ENCODE data around the gene DPY19L3.
"Not testable (repeated sequence)": the region's sequence is repeated elsewhere in the genome, so short reads cannot be mapped to it uniquely, and the experiment has no call there.

Gene DPY19L3

DNA sequence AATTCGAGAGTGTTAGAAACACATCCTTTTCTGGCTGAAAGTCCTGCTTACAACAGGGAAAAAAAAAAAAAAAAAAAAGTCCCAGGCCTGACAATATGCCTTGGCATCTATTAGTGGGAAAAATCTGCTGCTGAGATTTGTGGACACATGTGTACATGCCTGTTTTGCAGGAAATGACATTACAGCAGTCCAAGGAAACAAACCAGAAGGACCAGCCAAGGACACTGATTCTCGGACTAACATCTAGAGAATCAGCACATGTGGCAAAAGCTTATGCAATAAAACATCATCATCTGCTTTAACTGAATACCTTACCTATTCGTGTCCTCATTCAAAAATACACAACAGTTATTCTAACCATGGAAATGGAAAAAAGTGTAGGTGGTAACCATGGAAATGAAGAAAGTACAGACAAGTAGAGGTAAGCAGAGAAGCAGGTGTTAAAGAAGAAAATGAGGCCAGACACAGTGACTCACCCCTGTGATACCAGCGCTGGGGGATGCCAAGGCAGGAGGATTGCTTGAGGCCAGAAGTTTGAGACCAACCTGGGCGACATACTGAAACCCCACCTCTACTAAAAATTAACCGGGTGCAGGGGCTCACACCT, 9.4 kb upstream of the DPY19L3 start:
- peak; percentile 23 for DNase-seq (ENCODE audit: low read depth)

DNA sequence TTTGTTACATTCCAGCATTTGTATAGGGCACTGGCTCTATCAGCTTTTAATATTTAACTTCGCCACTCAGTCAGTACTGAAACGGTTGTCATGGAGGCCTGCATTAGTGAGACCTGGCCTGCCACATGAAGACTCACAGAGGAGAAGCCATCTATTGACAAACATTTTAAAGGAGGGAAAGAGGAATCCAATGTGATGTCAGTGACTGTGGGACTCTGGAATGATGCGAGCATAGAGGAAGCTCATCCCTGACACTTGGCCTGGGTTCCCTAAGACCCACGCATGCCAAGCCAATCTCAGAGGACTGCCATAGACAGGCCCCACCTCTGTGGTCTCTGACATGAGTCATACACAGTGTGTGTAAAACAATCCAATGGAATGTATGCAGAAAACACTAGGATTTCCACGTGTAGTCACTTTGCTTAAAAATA, 7.9 kb upstream of the DPY19L3 start:
- DNase-seq (ENCODE audit: low read depth) = peak; percentile 73

DNA sequence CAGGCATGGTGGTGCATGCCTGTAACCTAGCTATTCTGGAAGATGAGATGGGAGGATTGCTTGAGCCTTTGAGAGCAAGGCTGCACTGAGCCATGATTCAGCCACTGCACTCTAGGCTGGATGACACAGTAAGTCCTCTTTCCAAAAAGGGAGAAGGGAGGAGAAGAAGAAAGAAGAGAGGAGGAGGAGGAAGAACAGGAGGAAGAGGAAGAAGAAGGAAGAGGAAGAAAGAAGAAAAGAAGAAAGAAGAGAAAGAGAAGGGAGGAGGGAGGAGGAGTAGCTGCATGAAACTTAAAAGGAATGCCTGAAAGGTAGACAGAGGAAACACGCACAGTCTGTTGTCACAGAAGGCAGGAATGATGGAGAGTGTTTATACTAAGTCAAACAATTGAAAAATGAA, 3.6 kb upstream of the DPY19L3 start:
- no peak for DNase-seq (ENCODE audit: low read depth)

DNA sequence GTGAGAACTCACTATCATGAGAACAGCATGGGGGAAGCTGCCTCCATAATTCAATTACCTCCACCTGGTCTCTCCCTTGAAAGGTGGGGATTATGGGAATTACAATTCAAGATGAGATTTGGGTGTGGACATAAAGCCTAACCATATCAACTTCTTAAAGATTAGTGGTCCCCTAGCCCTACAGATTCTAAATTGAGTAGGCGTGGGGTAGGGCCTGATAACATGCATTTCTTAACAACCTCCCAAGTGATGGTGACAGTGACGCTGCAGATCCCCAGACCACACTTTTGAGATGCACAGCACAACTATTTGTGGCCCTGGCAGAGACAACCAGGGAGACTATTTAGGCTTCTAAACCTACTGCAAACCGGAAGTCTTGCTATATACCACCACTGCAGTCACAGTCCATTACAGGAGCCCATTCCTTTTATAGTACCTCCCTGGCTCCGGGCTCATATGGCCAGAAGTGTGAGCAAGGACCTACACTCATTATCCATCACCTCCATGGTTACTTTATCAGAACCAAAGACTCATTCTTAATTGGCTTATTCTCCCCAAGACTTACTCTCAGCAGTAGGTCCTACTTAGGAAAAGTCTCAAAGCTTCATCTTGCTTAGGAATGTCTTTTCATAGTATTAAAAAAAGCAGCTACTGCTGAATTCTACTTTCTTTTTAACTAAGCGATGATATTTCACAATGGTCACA, 2.1 kb upstream of the DPY19L3 start:
- no peak for DNase-seq (ENCODE audit: low read depth)

DNA sequence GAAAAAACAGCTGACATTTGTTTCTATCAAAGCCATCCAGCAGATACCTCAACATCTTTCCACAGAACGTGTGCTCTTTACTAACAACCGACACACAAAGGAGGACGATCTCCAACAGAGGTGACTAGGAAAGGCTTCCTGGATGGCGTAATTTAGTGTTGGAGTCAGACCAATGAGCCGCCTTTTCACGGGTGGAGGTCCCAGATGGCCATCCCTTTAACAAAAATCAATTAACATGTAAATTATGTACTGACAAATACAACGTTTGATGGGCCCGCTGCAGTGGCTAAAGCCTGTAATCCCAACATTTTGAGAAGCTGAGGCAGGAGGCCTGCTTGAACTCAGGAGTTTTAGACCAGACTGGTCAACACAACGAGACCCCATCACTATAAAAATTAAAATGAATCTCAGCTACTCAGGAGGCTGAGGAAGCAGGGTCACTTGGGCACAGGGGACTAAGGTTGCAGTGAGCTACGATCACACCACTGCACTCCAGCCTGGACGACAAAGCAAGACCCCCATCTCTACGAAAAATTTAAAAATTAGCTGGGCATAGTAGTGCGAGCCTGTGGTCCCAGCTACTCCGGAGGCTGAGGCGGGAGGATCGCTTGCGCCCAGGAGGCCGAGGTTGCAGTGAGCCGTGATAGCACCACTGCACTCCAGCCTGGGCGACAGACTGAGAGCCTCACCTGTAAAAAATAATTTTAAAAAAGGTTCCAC, 1.2 kb upstream of the DPY19L3 start:
- no peak for DNase-seq (ENCODE audit: low read depth)

DNA sequence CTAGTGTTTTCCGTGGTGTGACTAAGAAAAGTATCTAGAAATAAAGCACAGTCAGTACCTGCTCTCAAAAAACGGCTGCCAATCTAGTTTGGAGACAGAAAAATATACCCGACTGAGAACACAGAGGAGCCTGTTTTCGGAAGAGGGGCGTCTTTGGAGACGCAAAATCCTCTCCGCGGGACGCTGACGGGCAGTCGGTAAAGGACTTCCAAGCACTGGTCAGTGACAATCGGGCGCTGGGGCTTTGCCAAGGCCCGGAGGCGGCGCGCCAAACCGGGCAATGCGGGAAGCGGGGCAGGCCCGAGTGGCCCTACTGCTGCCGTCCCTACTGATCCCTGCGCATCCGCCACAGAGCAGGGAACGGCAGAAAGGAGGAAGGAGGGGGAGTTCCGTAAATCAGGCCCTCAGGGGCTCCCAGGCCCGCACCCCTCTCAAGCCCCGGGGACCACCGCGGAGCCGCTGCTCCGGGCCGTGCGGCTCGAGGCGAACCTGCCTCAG, 588 bp upstream of the DPY19L3 start:
- no peak for DNase-seq (ENCODE audit: low read depth)

DNA sequence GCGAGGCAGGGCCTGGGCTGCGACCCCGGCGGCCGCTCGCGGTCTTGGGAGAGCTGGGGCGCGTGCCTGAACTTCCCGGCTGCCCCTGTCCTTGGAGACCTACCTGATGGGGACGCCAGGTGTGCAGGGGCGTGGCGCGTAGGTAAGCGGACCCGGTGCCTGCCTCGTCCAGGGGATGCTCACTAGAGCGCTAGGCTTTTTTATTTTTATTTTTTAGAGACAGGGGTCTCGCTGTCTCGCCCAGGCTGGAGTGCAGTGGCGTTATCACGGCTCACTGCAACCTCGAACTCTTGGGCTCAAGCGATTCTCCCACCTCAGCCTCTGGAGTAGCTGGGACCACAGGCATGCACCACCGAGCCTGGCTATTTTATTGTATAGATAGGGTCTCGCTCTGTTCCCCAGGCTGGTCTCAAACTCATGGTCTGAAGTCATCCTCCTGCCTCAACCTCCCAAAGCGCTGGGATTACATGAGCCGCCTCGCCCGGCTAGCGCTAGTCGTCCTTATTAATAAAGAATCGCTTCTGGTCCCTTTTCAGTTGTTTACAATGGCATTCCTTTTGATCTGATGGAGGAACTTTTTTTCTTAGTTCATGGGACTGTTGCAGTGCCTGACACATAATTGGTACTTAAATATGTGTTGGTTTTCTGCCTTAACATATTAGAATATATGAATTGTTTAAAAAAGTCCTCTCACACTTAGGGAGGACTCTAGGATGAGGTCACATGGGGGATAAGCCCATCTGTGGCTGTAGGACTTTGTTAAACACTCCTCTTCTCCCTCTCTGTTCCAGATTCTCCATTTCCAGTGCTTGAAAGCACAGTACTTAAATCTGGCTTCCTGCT, 812 bp downstream of the DPY19L3 start:
- DNase-seq (ENCODE audit: low read depth) = no peak

DNA sequence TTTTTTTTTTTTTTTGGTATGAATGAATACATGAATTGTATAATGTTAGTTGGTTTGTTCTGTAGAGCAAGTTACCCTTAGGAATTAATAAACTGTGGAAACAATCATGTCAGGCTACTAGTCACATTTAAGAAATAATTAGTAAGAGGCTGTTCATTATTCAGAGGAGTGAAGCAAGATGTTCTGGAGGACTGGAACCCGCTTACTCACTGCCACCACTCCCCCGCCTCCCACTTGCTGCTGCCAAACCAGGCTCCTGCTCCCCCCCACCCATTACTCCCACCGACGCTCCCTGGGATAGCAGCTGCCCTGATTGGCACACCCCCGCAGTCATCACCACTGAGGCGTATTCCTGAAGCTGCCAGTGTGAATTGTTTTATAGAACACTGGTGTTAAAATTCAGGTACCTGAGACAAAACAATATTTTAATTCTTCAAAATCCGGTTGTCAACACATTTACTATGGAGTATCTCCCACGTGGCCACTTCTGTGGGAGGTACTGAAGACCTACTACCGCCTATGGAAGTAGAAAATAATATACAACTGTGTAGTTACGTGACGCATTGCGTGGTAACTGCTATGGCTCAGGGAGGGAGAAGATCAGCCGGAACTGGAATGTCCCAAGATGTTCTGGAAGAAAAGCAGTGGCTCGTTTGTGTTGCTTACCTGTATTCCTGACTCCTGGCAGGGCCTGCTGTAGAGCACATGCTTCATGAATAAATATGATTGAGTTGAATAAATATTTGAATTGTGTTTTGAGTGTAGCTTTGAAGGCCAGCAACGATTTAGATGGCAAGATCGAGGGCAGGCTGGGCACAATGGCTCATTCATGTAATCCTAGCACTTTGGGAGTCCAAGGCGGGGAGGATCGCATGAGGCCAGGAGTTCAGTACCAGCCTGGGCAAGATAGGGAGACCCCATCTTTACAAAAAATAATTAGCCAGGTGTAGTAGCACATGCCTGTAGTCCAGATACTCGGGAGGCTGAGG, 1.7 kb downstream of the DPY19L3 start:
- DNase-seq (ENCODE audit: low read depth) = peak; percentile 96

DNA sequence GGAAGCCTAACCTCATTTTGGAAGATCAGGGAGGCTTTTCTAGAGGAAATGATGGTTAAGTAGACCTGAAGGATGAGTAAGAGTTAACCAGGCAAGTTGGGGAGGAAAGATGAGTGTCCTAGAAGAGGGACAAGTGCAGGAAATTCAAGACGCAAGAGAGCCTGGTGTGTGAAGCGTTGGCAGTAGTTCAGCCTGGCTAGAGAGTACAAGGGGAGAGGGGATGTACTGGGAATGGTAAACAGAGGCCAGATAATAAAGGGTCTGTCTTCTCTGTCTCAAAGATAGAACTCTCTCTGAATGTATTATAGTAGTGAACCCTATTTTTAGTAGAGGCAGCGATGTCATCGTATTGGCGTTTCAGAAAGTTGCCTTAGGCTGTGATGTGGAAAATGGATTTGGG, 9.7 kb downstream of the DPY19L3 start:
- no peak for DNase-seq (ENCODE audit: low read depth)

DNA sequence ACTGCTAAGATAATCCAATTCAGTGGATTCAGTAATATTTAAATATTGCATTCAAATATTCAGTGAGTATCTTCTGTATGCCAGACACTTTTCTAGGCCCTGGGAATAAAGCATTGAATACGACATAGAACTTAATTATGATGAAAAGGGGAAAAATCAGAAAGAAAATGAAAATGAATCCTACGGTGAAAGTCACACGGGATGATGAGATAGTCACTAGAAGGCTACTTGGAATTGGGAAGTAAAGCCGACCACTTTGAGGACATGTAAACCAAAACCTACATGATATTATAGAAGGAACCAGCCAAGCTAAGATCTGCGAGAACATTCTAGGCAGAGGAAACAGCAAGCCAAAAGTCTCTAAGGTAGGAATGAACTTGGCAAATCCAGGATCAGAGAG, 10.1 kb downstream of the DPY19L3 start:
- no peak for DNase-seq (ENCODE audit: low read depth)

DNA sequence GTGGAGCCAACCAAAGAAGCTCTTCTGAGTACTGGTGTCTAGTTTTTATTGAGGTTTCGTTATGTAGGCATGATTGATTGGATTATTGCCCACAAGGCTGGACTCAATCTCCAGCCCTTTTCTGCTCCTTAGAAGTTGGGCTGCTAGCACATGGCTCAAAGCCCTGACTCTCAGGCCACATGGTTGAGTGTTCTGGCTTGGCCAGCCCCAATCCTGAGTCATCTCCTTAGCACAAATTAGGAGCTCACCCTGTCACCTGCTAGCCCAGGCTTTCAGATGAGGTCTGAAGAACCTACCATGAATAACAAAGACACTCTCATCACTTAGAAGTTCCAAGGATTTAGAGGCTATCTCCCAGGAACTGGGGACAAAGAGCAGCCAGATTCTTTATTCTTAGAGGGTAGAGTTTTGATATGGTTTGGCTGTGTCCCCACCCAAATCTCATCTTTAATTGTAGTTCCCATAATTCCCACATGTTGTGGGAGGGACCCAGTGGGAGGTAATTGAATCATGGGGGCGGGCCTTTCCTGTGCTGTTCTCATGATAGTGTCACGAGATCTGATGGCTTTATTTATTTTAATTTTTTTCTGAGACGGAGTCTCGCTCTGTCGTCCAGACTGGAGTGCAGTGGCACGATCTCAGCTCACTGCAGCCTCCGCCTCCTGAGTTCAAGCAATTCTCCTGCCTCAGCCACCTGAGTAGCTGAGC, 11.3 kb downstream of the DPY19L3 start:
- no peak for DNase-seq (ENCODE audit: low read depth)

DNA sequence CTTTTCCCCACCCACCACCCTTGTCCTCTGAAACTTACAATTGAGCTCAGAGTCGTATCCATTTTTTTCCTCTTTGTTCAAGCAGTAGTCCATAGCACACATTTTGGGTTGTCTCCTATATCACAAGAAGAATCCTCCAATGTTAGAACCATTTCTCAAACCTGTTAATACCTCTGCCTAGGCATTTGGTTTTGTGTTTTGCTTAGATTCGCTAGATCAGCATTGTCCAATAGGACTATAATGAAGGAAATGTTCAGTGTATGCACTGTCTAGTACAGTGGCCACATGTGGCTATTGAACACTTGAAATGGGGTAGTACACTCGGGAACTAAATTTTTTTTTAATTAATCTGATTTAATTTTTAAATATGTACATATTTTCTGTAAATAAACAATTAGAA, 12.6 kb downstream of the DPY19L3 start:
- no peak for DNase-seq (ENCODE audit: low read depth)

DNA sequence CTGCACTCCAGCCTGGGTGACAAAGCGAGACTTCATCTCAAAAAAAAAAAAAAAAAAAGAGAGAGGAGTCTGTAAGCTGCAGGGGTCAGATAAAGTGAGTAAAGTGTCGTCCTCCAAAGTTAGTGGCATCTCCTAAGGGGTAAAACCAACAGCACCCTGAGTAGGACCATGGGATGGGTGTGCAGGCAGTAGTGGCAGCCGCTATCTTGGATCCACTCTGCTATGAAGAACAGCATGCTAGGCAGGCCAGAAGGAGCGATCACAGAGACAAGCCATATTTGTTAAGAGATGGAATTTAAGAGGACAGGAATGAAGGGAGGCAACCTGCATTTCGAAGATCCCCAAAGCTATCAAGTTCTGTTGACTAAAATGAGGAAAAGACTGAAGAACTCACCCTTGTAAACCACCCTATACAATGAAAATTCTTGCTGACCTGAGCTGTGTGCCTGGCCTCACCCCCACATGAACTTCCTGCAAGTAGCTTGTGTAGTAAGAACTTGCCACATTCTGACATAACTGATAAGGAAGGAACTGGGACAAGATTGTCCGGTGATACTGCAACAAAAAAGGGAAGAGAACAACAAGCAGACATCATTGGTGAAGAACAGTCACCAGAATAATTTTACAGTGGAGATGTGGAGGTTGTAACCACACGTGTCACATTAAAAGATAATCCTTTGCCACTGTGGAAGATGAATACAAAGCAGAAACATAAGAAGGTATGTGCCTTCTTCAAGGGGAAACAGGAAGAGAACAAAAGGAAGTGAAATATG, 16.2 kb downstream of the DPY19L3 start:
- peak; percentile 82 for DNase-seq (ENCODE audit: low read depth)

DNA sequence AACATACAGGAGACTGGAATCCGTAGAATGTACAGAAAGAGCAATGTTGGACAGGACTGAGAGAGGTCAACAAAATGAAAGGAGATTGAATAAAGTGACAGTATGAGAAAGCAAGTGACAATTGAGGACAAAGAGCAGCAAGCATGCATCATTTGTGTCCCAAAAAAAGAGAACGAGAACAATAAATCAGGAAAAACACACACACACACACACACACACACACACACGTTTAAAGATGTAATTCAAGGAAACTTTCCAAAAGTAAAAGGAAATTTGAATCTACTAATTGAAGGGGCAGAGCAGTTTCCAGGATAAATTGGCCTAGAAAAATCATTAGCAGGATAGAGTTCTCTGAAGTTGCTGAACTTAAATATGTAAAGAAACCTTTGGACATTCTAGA, 16.9 kb downstream of the DPY19L3 start:
- DNase-seq (ENCODE audit: low read depth) = no peak

DNA sequence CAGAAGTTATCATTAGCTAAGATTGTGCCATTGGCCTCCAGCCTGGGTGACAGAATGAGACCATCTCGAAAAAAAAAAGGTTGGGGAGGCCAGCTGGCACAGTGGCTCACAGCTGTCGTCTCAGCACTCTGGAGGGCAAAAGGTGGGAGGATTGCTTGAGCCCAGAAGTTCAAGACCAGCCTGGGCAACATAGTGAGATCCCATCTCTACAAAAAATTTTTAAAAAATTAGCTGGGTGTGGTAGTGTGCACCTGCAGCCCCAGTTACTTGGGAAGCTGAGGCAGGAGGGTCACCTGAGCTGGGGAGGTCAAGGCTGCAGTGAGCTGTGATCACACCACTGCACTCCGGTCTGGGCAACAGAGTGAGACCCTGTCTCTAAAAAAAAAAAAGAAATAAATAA, 18.4 kb downstream of the DPY19L3 start:
- not testable (repeated sequence) for DNase-seq (ENCODE audit: low read depth)

DNA sequence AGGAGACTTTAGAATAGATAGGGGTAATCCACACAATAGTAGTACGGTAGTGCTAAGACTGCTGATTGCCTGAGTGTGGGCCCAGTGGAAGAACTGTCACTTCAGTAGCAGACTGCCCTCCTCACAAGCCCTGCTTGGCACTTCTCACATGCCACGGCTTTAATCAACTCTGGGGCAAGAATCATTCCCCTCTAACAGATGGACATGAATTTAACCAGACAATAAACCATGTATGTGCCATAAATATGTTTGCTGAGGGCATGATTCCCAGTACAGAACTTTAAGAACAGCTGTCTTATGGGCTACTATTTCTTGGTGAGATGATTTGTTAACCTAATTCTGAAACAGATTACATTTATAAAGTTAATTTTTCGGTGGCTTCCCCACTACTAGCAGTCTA, 22.0 kb downstream of the DPY19L3 start:
- DNase-seq (ENCODE audit: low read depth) = no peak

DNA sequence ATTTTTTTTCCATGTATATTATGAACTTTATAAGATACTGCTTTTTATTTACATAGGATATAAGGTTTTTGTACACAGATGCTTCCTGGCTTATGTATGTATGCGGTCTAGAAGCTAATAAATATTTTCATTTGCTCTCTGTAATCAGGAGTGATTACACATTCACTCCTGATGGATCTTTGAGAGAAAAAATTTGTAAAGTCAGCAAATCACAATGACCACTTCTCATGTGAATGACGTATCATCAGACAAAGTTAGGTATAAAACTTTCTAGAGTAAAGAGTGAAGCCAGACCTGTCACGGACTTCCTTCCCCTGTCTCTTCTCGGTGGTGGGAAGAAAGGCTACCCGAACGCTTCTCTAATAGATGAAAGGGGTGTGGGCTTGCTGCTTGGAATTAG, 31.1 kb downstream of the DPY19L3 start:
- no peak for DNase-seq (ENCODE audit: low read depth)

DNA sequence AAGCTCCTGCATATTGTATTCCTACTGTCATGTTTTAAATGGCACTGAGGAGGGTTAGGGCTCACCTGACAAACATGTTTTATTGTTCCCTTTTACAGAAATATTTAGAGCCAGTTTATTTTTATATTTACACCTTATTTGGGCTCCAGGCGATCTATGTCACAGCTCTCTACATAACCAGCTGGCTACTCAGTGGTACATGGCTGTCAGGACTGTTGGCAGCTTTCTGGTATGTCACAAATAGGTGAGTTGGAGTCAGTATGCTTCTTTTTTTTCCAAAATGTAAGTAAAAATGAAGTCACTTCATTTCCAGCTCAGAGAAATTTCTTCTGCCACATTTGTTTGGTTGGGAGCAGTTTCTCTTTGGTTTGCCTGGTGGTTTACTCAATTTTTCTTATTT, 31.5 kb downstream of the DPY19L3 start:
- DNase-seq (ENCODE audit: low read depth) = no peak

DNA sequence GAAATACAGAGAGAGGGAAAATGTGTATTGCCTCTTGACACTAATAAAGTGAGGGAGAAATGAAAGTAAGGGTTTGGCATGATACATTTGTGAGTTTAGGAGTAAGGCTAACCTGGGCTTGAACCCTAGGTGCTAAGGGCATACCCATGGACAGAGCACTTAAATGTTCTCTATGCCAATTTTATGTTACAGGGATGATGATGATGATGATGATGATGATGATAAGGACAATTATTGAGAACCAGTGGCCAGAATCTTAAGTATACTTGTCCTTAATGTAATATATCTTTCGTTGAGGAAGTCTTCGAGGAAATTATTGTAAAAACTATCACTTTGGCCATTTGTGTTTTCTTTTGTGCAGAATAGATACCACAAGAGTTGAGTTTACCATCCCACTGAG, 33.2 kb downstream of the DPY19L3 start:
- no peak for DNase-seq (ENCODE audit: low read depth)

DNA sequence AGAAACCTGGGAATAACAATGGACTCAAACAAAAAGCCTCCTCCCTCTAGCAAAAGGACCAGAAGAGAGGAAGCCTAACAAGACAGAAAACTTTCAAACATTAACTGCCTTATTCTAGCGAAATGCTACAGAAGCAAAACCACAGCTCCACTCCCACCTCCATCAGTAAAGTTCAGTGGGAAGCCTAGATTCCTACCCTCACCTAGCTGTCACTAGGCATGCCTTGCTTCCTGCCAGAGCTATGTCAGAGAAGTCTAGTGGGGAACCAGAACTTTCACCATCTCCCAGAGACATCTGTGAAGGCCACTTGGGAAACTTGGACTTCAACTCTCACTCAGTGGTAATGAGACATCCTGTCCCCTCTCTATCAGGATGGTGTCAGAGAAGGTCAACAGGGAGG, 37.1 kb downstream of the DPY19L3 start:
- DNase-seq (ENCODE audit: low read depth) = no peak
